Endothelial cell of umbilical vein (primary cell): ENCODE measurements around the gene ALKBH5. TPM values are rescaled to one million over a fixed set of nuclear protein-coding genes. Genes with fewer than 3 reads are reported as not detected.
A peak's percentile ranks its signal among the peaks of the same experiment; 100 is the strongest.

Experiments
- BruUV-seq: library from RNA; stranded (reverse); fragments of 400-500 nt; replicated peaks from 2 replicates; lab custom pipeline; 2021; lab: Mats Ljungman, UMichigan
- CTCF ChIA-PET: fragments of 300-600, 350-600 bp; sonication (Branson Sonifier 250); formaldehyde crosslinking; loops from one replicate; lab custom pipeline; 2021; ENCODE audit warnings: antibody characterized with exemption, inconsistent platforms; lab: Charles Lee
- POLR2A ChIA-PET: fragments of 300-600, 350-600 bp; sonication (Branson Sonifier 250); formaldehyde crosslinking; loops from one replicate; lab custom pipeline; 2021; ENCODE audit warnings: antibody characterized with exemption, inconsistent platforms; lab: Charles Lee
- DNase-seq: peaks from one replicate; pipeline ENCODE4 v3.0.0-alpha.2; 2011; ENCODE audit warnings: low read depth, low spot score
- FAIRE-seq: peaks from 2 replicates; lab custom pipeline; 2011; peaks lifted over from hg19 to GRCh38; lab: Jason Lieb, UNC
- H2AFZ ChIP-seq: 2 replicates; pipeline ENCODE4 v1.6.0; 2012; ENCODE audit warnings: low read depth, low read length, control low read depth, inconsistent platforms
- H3K27ac ChIP-seq: 2 replicates; pipeline ENCODE4 v1.5.1; 2011; ENCODE audit warnings: low read depth, mild to moderate bottlenecking, control low read depth, low read length, moderate library complexity; ENCODE audit not compliant: insufficient read depth
- H3K27me3 ChIP-seq, 2 experiments: 2 replicates each; pipeline versions ENCODE4 v1.6.0 to v1.6.1; 2011; ENCODE audit warnings: low read length in 2 of 2, mixed read lengths in 1 of 2; ENCODE audit not compliant: control insufficient read depth in 2 of 2, insufficient read depth in 2 of 2
- H3K36me3 ChIP-seq, 2 experiments: 2 replicates in 1 of 2; 3 replicates in 1 of 2; pipeline ENCODE4 v1.5.1; 2011; ENCODE audit warnings: low read length in 2 of 2, mild to moderate bottlenecking in 1 of 2, moderate library complexity in 1 of 2; ENCODE audit not compliant: control insufficient read depth in 2 of 2, insufficient read depth in 2 of 2; ENCODE audit errors: extremely low read depth in 1 of 2
- H3K4me1 ChIP-seq: 3 replicates; pipeline ENCODE4 v1.5.1; 2011; ENCODE audit warnings: mild to moderate bottlenecking, low read length; ENCODE audit not compliant: control insufficient read depth, insufficient read depth; ENCODE audit errors: extremely low read depth
- H3K4me2 ChIP-seq: 2 replicates; pipeline ENCODE4 v1.6.1; 2011; ENCODE audit warnings: low read length, control low read depth, mixed read lengths; ENCODE audit not compliant: insufficient read depth
- H3K4me3 ChIP-seq, 3 experiments: fragments of 200-600 bp in 1 of 3; sonication (generic), shearing (Covaris generic) in 1 of 3; replicated peaks in 1 of 3; 2 replicates each; pipeline ENCODE4 v1.5.1; 2011 to 2016; ENCODE audit warnings: control low read depth in 3 of 3, low read length in 3 of 3, mild to moderate bottlenecking in 2 of 3, inconsistent platforms in 1 of 3, low read depth in 1 of 3, moderate library complexity in 1 of 3; ENCODE audit not compliant: insufficient read depth in 1 of 3
- H3K79me2 ChIP-seq: 2 replicates; pipeline ENCODE4 v1.6.0; 2012; ENCODE audit warnings: low read length, inconsistent platforms; ENCODE audit not compliant: control insufficient read depth, insufficient read depth
- H3K9ac ChIP-seq: replicated peaks from 2 replicates; pipeline ENCODE3; 2011; ENCODE audit warnings: low read length, control low read depth; ENCODE audit not compliant: insufficient read depth; ENCODE audit errors: extremely low read depth
- H3K9me1 ChIP-seq: replicated peaks from 3 replicates; pipeline ENCODE4 v1.6.0; 2011; ENCODE audit warnings: mild to moderate bottlenecking, low read length; ENCODE audit not compliant: control insufficient read depth, insufficient read depth; ENCODE audit errors: extremely low read depth
- H3K9me3 ChIP-seq: replicated peaks from 2 replicates; pipeline ENCODE4 v1.5.1; 2012; ENCODE audit warnings: low read length, inconsistent platforms; ENCODE audit not compliant: control insufficient read depth, insufficient read depth
- H4K20me1 ChIP-seq: replicated peaks from 2 replicates; pipeline ENCODE3; 2011; ENCODE audit warnings: mild to moderate bottlenecking, low read length; ENCODE audit not compliant: control insufficient read depth, insufficient read depth; ENCODE audit errors: extremely low read depth
- EZH2 ChIP-seq: IDR thresholded peaks from 2 replicates; pipeline ENCODE4 v1.6.1; 2012; ENCODE audit warnings: borderline replicate concordance, low read depth, mild to moderate bottlenecking, moderate library complexity, low read length, inconsistent platforms; ENCODE audit not compliant: severe bottlenecking
- FOS ChIP-seq: IDR thresholded peaks from 2 replicates; pipeline ENCODE4 v1.6.1; 2011; ENCODE audit warnings: mild to moderate bottlenecking, low read length, moderate library complexity, borderline replicate concordance; ENCODE audit not compliant: insufficient read depth
- GATA2 ChIP-seq: IDR thresholded peaks from 2 replicates; pipeline ENCODE4 v1.7.0; 2011; ENCODE audit warnings: low read depth, mild to moderate bottlenecking, moderate library complexity, mixed read lengths, low read length; ENCODE audit not compliant: insufficient read length, insufficient read depth
- JUN ChIP-seq: IDR thresholded peaks from 2 replicates; pipeline ENCODE4 v1.6.1; 2011; ENCODE audit warnings: borderline replicate concordance, low read depth; ENCODE audit not compliant: insufficient read length, insufficient read depth
- MYC ChIP-seq: IDR thresholded peaks from one replicate; pipeline ENCODE4 v1.6.1; 2011; ENCODE audit warnings: mild to moderate bottlenecking, low read depth, low read length
- POLR2A ChIP-seq: IDR thresholded peaks from 2 replicates; pipeline ENCODE4 v1.6.1; 2012; ENCODE audit warnings: low read depth, mild to moderate bottlenecking, control low read depth, low read length
- POLR2AphosphoS5 ChIP-seq: IDR thresholded peaks from 2 replicates; pipeline ENCODE4 v1.6.1; 2012; ENCODE audit warnings: low read depth, mild to moderate bottlenecking, control low read depth, low read length, moderate library complexity; ENCODE audit not compliant: insufficient read depth
- dilution Hi-C: fragments of 300-500 bp; cut with MboI; formaldehyde crosslinking; loops from one replicate; pipeline ENCODE4 v1.15.0; 2019; ENCODE audit warnings: low sequenced_read_pairs; ENCODE audit not compliant: extremely low pct_ligation_motif_present
- intact Hi-C: fragments of 100-400 bp; cut with micrococcal nuclease; formaldehyde crosslinking; loops from one replicate; pipeline ENCODE4 v1.10.0; 2022
- polyA plus RNA-seq, 4 experiments: library from polyadenylated mRNA; depleted of rRNA in 3 of 4; stranded (reverse) in 3 of 4; unstranded in 1 of 4; fragments of >200 nt; gene quantifications; 2 replicates each; pipeline versions ENCODE4 v1.2.1 to v1.2.3, GENCODE V29; 2011 to 2012; ENCODE audit warnings: missing spikeins in 1 of 4
- total RNA-seq: library from RNA; stranded (reverse); gene quantifications from 2 replicates; pipeline ENCODE4 v1.2.3, GENCODE V29; 2021
- TF ChIP-seq, protein P1 (sequence below), 2 donors: IDR thresholded peaks; 1 replicate in 1 of 2; 2 replicates in 1 of 2; pipeline ENCODE4 v1.5.1; 2011; ENCODE audit warnings: low read length in 2 of 2, mild to moderate bottlenecking in 2 of 2, moderate library complexity in 2 of 2, control low read depth in 1 of 2, inconsistent platforms in 1 of 2, low read depth in 1 of 2; ENCODE audit not compliant: insufficient read depth in 1 of 2; ENCODE audit errors: extremely low read depth in 1 of 2
- TF ChIP-seq, protein P2 (sequence below): IDR thresholded peaks from 2 replicates; pipeline ENCODE4 v1.6.1; 2011; ENCODE audit not compliant: insufficient read depth, insufficient read length

Gene ALKBH5
- total and polyA plus RNA-seq, 2 donors (not counting 3 experiments of a cell fraction or from before 2014, with no cell fraction given) = 55.3 to 71.0 TPM

DNA sequence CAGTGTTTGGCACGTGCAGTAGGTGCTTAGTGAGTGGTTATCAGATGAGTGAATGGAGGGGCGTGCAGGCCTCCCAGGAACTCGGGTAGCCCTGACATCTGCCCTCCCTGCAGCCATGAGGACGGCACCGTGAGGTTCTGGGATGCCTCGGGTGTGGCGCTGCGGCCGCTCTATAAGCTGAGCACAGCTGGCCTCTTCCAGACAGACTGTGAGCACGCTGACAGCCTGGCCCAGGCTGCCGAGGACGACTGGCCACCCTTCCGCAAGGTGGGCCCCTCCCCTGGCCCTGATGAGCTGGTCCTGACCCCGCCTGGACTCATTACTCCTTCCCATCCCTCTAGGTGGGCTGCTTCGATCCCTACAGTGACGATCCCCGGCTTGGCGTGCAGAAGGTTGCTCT is 52.9 kb downstream of the ALKBH5 start:
- ChIA-PET CTCF (interaction anchor here (1.0 to 1.7 kb wide), 3 partner anchors 12 to 86 kb away, joined by 3 to 11 read pairs (median 6); no protein-coding TSS in a partner anchor), POLR2A (no interaction called here)
- Histone ChIP-seq H3K36me3 (peaks cover 6 to 54% of the 10 kb centered on the region in 2 experiments), H3K9me3 (no peaks in the 10 kb centered on the region), H3K79me2 (no peaks in the 10 kb centered on the region), H3K27me3 (no peaks in the 10 kb centered on the region), H4K20me1 (no peaks in the 10 kb centered on the region), H3K27ac (peak overlapping the region; percentile 89), H3K9ac (no peak overlapping the region), H3K4me1 (peaks cover 13% of the 10 kb centered on the region), H3K4me2 (no peak overlapping the region), H3K4me3 (no peak overlapping the region), H2AFZ (no peak overlapping the region), H3K9me1 (no peaks in the 10 kb centered on the region)
- BruUV-seq = no TSS peak
- dilution Hi-C loops = no loop called here
- TF ChIP-seq, protein P1, sequence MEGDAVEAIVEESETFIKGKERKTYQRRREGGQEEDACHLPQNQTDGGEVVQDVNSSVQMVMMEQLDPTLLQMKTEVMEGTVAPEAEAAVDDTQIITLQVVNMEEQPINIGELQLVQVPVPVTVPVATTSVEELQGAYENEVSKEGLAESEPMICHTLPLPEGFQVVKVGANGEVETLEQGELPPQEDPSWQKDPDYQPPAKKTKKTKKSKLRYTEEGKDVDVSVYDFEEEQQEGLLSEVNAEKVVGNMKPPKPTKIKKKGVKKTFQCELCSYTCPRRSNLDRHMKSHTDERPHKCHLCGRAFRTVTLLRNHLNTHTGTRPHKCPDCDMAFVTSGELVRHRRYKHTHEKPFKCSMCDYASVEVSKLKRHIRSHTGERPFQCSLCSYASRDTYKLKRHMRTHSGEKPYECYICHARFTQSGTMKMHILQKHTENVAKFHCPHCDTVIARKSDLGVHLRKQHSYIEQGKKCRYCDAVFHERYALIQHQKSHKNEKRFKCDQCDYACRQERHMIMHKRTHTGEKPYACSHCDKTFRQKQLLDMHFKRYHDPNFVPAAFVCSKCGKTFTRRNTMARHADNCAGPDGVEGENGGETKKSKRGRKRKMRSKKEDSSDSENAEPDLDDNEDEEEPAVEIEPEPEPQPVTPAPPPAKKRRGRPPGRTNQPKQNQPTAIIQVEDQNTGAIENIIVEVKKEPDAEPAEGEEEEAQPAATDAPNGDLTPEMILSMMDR (IDR thresholded peaks at IDR 0.05; ENCODE audit: extremely low read depth in 1 of 2, insufficient read depth in 1 of 2, low read depth in 1 of 2, low read length in 2 of 2) = no peak
- no peak for TF ChIP-seq FOS
- TF ChIP-seq MYC = no peak
- TF ChIP-seq POLR2A = no peak
- TF ChIP-seq GATA2 = no peak
- TF ChIP-seq EZH2 = no peak
- TF ChIP-seq JUN = no peak
- TF ChIP-seq, protein P2, sequence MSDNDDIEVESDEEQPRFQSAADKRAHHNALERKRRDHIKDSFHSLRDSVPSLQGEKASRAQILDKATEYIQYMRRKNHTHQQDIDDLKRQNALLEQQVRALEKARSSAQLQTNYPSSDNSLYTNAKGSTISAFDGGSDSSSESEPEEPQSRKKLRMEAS = no peak
- no peak for TF ChIP-seq POLR2AphosphoS5
- FAIRE-seq (no peak), DNase-seq (no peak)
- intact Hi-C loops = loop anchor here (1.0 kb wide), 1 partner anchor 11 kb away; no protein-coding TSS in a partner anchor
